Pancreas (tissue), 10 donors: ENCODE data around the gene PPM1H. TPM values are rescaled to one million over a fixed set of nuclear protein-coding genes. Genes with fewer than 3 reads are reported as not detected.
A peak's percentile ranks its signal among the peaks of the same experiment; 100 is the strongest.

Experiments
- ATAC-seq, 4 donors: fragments of 200-7000 bp; cut with Tn5 transposase; one replicate each; pipeline versions ENCODE4 v1.8.0 to v1.9.1; 2020; ENCODE audit warnings: mild to moderate bottlenecking in 4 of 4, moderate library complexity in 4 of 4
- DNase-seq, 6 donors: peaks; one replicate each; pipeline ENCODE4 v3.0.0-alpha.2; 2020
- FAIRE-seq: peaks from 2 replicates; lab custom pipeline; 2012; peaks lifted over from hg19 to GRCh38; lab: Jason Lieb, UNC
- H3K27ac ChIP-seq, 4 donors: fragments of 200-600 bp; sonication (generic); 1 replicate in 3 of 4; 2 replicates in 1 of 4; pipeline versions ENCODE4 v1.5.0 to v1.8.0; 2020
- H3K27me3 ChIP-seq, 4 donors: fragments of 200-600 bp; one replicate each; pipeline ENCODE4 v1.8.0; 2021
- H3K36me3 ChIP-seq, 3 donors: fragments of 200-600 bp; sonication (generic) in 1 of 3; one replicate each; pipeline versions ENCODE4 v1.5.0 to v1.8.0; 2020 to 2021
- H3K4me1 ChIP-seq, 3 donors: fragments of 200-600 bp; one replicate each; pipeline ENCODE4 v1.8.0; 2021
- H3K4me3 ChIP-seq, 4 donors: fragments of 200-600 bp; sonication (generic) in 2 of 4; one replicate each; pipeline versions ENCODE4 v1.5.0 to v1.8.0; 2020 to 2021
- H3K9me3 ChIP-seq, 4 donors: fragments of 200-600 bp; one replicate each; pipeline ENCODE4 v1.8.0; 2021
- WGBS, 2 donors: extraction: QIAGEN DNeasy Blood & Tissue Kit; methylation state at CpG; one replicate each; pipeline ENCODE4 v1.1.7; 2013; 5-methylcytosine and 5-hydroxymethylcytosine counted together
- intact Hi-C, 3 donors: fragments of 100-400 bp; cut with DNase I; formaldehyde crosslinking; loops; one replicate each; pipeline versions ENCODE4 v1.11.1 to v1.14.2; 2022
- polyA plus RNA-seq, 2 donors: library from polyadenylated mRNA; stranded (reverse); fragments of 200-250 nt; gene quantifications; one replicate each; pipeline ENCODE4 v1.2.3, GENCODE V29; 2013
- total RNA-seq, 6 donors: library from RNA; stranded (reverse); fragmentation: NEBNext Ultra II Directional in 4 of 6; extraction: Animal tissue kit (Norgen Biotek cat#: 25700) in 4 of 6; gene quantifications; one replicate each; pipeline versions ENCODE4 v1.2.1 to v1.2.4, GENCODE V29; 2021 to 2023
- TF ChIP-seq, protein P1 (sequence below), 4 donors: fragments of 200-600 bp; sonication (generic) in 3 of 4; IDR thresholded peaks; one replicate each; pipeline versions ENCODE4 v1.5.0 to v1.8.0; 2021; ENCODE audit warnings: antibody characterized with exemption in 4 of 4
- donor health status: healthy with polysubstance abuse.
- donor health status: DM: no; HTN: no; CAD: no; lungs with moderate emphysema.
- donor health status: DM: no; HTN: no; CAD: no.
- donor health status: control.
- donor health status: control.
- donor health status: Bipolar disorder and iron deficiency.
- donor health status: DM: yes; HTN: yes; CAD: no.
- donor health status: DM: no; HTN: no; CAD: no.
- donor health status: DM: no; HTN: no; CAD: no.
- donor health status: DM: yes; HTN: yes; CAD: no.

PPM1H gene
- total and polyA plus RNA-seq, 8 donors: 1.7 to 12.9 (median 5.8) TPM

DNA sequence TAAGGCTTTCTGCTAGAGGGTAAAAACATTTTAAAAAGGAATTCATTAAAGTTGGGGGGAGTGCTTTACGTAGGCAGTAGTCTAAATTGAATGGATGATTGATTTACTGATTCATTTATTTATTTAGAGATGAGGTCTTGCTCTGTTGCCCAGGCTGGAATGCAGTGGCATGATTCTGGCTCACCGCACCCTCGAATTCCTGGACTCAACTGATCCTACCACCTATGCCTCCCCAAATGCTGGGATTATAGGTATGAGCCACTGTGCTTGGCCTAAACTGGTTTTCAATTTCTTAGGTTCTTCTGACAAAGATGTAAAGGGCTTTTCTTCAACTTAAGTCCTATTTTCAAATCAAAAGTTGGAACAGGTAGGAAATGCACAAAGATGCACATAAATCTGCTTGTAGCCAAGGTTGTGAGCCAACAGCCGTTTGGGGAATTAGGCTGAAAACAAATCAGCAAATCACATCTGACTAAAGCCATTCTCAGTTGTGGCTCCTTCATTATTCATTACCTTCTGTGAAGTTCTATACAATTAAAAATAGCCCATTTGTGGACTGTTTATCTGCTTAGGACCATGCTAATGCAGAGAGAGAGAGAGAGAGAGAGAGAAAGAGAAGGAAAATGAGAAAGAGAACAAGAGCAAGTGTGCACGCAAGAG, 218.0 kb downstream of the PPM1H start:
- Histone ChIP-seq H3K27me3 (no peaks in the 10 kb centered on the region), H3K4me3 (no peak overlapping the region), H3K36me3 (no peaks in the 10 kb centered on the region), H3K9me3 (no peaks in the 10 kb centered on the region), H3K4me1 (no peaks in the 10 kb centered on the region), H3K27ac (no peak overlapping the region)
- intact Hi-C loops: no loop called here
- 78 to 79% methylated on average over 5 of the region's 5 CpGs for WGBS, 2 donors
- DNase-seq (no peak), ATAC-seq (no peak), FAIRE-seq (no peak)
- TF ChIP-seq, protein P1, sequence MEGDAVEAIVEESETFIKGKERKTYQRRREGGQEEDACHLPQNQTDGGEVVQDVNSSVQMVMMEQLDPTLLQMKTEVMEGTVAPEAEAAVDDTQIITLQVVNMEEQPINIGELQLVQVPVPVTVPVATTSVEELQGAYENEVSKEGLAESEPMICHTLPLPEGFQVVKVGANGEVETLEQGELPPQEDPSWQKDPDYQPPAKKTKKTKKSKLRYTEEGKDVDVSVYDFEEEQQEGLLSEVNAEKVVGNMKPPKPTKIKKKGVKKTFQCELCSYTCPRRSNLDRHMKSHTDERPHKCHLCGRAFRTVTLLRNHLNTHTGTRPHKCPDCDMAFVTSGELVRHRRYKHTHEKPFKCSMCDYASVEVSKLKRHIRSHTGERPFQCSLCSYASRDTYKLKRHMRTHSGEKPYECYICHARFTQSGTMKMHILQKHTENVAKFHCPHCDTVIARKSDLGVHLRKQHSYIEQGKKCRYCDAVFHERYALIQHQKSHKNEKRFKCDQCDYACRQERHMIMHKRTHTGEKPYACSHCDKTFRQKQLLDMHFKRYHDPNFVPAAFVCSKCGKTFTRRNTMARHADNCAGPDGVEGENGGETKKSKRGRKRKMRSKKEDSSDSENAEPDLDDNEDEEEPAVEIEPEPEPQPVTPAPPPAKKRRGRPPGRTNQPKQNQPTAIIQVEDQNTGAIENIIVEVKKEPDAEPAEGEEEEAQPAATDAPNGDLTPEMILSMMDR (IDR thresholded peaks at IDR 0.05): no peak

DNA sequence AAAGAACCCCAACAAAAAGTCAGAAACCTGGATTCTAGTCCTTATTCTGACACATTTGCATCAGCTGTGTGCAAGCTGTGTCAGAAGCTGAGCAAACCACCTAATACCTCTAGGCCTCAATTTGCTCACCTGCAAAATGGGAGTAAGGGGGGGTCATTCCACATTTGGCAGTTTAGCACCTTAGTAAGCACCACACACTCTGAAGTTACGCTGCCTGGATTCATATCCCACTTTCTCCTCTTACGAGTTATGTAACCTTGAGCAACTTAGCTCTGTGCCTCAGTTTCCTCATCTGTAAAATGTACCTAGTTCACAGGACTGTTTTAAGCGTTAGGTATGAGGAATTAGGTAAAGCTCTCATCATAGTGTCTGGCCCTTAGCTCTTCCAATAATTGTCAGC, 218.9 kb downstream of the PPM1H start:
- Histone ChIP-seq H3K9me3 (no peaks in the 10 kb centered on the region), H3K27ac (no peak overlapping the region), H3K4me1 (no peaks in the 10 kb centered on the region), H3K36me3 (no peaks in the 10 kb centered on the region), H3K27me3 (no peaks in the 10 kb centered on the region), H3K4me3 (no peak overlapping the region)
- TF ChIP-seq, protein P1 (IDR thresholded peaks at IDR 0.05): no peak
- FAIRE-seq (no peak), DNase-seq (no peak), ATAC-seq (no peak)
- intact Hi-C loops: no loop called here
- WGBS, 2 donors: 79 to 97% methylated on average over 3 of the region's 3 CpGs

DNA sequence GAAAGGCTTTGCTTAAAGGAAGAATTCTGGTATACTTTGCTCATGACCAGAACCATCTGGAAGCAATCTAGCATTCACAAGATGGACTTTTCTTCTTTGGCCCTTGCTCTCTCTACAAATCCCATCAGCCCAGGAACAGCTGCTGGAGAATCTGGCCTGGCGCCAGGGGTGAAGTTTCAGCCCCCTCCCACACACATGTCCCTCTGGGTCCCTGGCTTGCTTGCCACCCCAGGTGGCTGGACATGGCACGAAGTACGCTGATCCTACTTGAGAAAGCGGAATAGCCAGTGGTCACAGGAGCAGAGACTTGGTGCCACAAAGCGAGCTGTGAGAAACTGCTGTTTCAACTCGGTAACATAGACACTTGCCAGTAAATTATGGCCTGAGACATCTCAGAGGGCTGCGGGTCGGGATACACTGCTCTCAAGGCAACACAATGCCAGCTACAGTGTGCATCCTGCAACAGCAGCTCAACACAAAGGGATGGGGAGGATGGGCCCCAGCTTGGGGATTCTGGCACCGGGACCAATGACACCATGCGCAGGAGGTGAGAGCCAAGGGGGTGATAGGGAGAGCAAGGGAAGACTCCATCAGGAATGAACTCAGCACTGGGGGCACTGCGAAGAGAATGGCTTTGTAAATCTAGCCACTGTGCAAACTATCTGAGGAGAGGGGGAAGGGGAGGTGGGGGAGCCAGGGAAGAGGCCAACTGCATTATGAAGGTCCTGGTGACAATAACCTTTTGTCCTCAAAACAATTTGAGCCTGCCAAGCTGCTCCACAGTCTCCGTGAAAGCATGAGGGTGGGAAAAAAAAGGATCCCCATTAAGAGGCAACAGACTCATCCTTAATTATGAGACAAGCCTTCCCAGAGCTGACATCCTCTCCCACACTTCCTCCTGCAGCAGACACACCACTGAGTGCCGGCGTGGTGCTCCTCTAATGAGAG, 219.9 kb downstream of the PPM1H start:
- H3K27me3 ChIP-seq: no peaks in the 10 kb centered on the region
- TF ChIP-seq, protein P1 (IDR thresholded peaks at IDR 0.05): no peak
- ATAC-seq (peak in 1 of 4 donors; percentile 18), DNase-seq (no peak), FAIRE-seq (no peak)
- H3K27ac ChIP-seq: no peak overlapping the region
- H3K4me1 ChIP-seq: no peaks in the 10 kb centered on the region
- H3K36me3 ChIP-seq: no peaks in the 10 kb centered on the region
- H3K4me3 ChIP-seq: no peak overlapping the region
- no peaks in the 10 kb centered on the region for H3K9me3 ChIP-seq
- intact Hi-C loops: no loop called here
- WGBS, 2 donors: 80 to 85% methylated on average over 14 of the region's 14 CpGs

DNA sequence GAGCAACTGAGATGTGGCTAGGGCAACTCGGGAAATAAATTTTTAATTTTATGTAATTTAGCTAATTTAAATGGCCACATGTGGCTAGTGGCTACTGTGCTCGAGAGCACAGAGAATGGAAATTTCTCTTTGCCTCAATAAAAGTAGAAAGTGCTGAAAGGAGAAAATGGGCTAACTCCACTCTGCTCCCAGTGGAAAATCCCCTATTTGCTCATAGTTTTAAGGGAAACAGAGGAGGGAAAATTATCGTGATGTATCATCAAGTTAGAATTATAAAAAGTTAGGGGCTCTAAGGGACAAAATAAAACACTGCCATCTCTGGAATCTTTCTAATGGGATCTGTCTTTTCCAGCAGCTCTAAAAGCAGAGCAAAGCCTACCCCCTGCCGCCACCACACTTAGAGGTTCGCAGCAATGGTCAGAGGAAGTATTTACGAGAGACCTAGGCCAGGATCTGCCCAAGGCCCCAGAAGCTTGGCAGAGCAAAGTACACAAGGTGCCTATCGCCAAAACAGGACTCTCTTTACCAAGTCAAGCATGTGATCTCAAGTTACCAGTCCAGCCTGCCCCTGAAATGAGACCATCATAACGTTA, 220.7 kb downstream of the PPM1H start:
- Histone ChIP-seq H3K4me1 (no peaks in the 10 kb centered on the region), H3K27ac (no peak overlapping the region), H3K9me3 (no peaks in the 10 kb centered on the region), H3K27me3 (no peaks in the 10 kb centered on the region), H3K4me3 (no peak overlapping the region), H3K36me3 (no peaks in the 10 kb centered on the region)
- ATAC-seq: no peak
- 84% methylated on average over 8 of the region's 8 CpGs for WGBS, 2 donors
- no peak for FAIRE-seq
- no peak for DNase-seq
- intact Hi-C loops: no loop called here
- TF ChIP-seq, protein P1 (IDR thresholded peaks at IDR 0.05): no peak
